PC-3 (cell line): ENCODE data around the gene C1QTNF12. TPM values are rescaled to one million over a fixed set of nuclear protein-coding genes. Genes with fewer than 3 reads are reported as not detected.

Experiments
- ATAC-seq: fragments of 200-7000 bp; cut with Tn5 transposase; 2 replicates; pipeline ENCODE4 v1.9.1; 2020; ENCODE audit warnings: mild to moderate bottlenecking, moderate library complexity
- BruUV-seq: library from RNA; stranded (reverse); fragments of 400-500 nt; replicated peaks from 2 replicates; lab custom pipeline; 2021; lab: Mats Ljungman, UMichigan
- CTCF ChIA-PET: fragments of 300-600 bp; sonication (Branson Sonifier 250); formaldehyde crosslinking; loops from one replicate; lab custom pipeline; 2022; ENCODE audit warnings: antibody characterized with exemption; lab: Charles Lee
- POLR2A ChIA-PET: fragments of 300-600 bp; sonication (Branson Sonifier 250); formaldehyde crosslinking; loops from one replicate; lab custom pipeline; 2022; ENCODE audit warnings: antibody characterized with exemption; ENCODE audit not compliant: unreplicated experiment; lab: Charles Lee
- DNase-seq: peaks from one replicate; pipeline ENCODE4 v3.0.0-alpha.2; 2015
- H2AFZ ChIP-seq: fragments of 300-600 bp; sonication (generic); 2 replicates; pipeline ENCODE4 v1.6.0; 2016; ENCODE audit warnings: antibody characterized with exemption, low read length
- H3F3A ChIP-seq: fragments of 300-600 bp; sonication (generic); one replicate; pipeline ENCODE4 v1.6.0; 2017; ENCODE audit warnings: antibody characterized with exemption, low read length, control low read depth, mild to moderate bottlenecking; ENCODE audit not compliant: unreplicated experiment
- H3K27ac ChIP-seq: fragments of 300-600 bp; sonication (generic); 2 replicates; pipeline ENCODE4 v1.5.1; 2016; ENCODE audit warnings: mild to moderate bottlenecking, low read length
- H3K27me3 ChIP-seq: fragments of 300-600 bp; sonication (generic); 2 replicates; pipeline ENCODE4 v1.6.1; 2016; ENCODE audit warnings: low read length, mixed read lengths
- H3K36me3 ChIP-seq: fragments of 300-600 bp; sonication (generic); 2 replicates; pipeline ENCODE4 v1.6.1; 2016; ENCODE audit warnings: low read depth, mixed run types, low read length, mixed read lengths
- H3K4me1 ChIP-seq: fragments of 300-600 bp; sonication (generic); 2 replicates; pipeline ENCODE4 v1.5.1; 2016; ENCODE audit warnings: low read length; ENCODE audit not compliant: insufficient read depth
- H3K4me2 ChIP-seq: fragments of 300-600 bp; sonication (generic); 2 replicates; pipeline ENCODE4 v1.6.0; 2016; ENCODE audit warnings: low read length
- H3K4me3 ChIP-seq: fragments of 300-600 bp; sonication (generic); 2 replicates; pipeline ENCODE4 v1.5.1; 2016; ENCODE audit warnings: mild to moderate bottlenecking, low read length, mixed read lengths
- H3K79me2 ChIP-seq: fragments of 300-600 bp; sonication (generic); 2 replicates; pipeline ENCODE4 v1.6.1; 2017; ENCODE audit warnings: low read length, mixed read lengths
- H3K9ac ChIP-seq: fragments of 300-600 bp; sonication (generic); 2 replicates; pipeline ENCODE4 v1.6.0; 2016; ENCODE audit warnings: mild to moderate bottlenecking, low read length
- H3K9me2 ChIP-seq: fragments of 300-600 bp; sonication (generic); replicated peaks from 2 replicates; pipeline ENCODE4 v1.6.1; 2016; ENCODE audit warnings: mixed run types, low read length, mixed read lengths
- H3K9me3 ChIP-seq: fragments of 300-600 bp; sonication (generic); 2 replicates; pipeline ENCODE4 v1.6.1; 2016; ENCODE audit warnings: low read length, mixed read lengths
- H4K20me1 ChIP-seq: fragments of 300-600 bp; sonication (generic); 2 replicates; pipeline ENCODE4 v1.6.1; 2016; ENCODE audit warnings: low read length, mixed read lengths
- CTCF ChIP-seq: fragments of 300-600 bp; sonication (generic); conservative IDR thresholded peaks from 2 replicates; pipeline ENCODE4 v1.5.1; 2017; ENCODE audit warnings: antibody characterized with exemption, low read depth, mild to moderate bottlenecking, low read length
- EZH2 ChIP-seq: fragments of 300-600 bp; sonication (generic); IDR thresholded peaks from one replicate; pipeline ENCODE4 v1.6.1; 2017; ENCODE audit warnings: antibody characterized with exemption, mild to moderate bottlenecking, low read length; ENCODE audit not compliant: unreplicated experiment
- EZH2phosphoT487 ChIP-seq: fragments of 300-600 bp; sonication (generic); IDR thresholded peaks from 2 replicates; pipeline ENCODE4 v1.6.1; 2018; ENCODE audit warnings: mild to moderate bottlenecking, antibody characterized with exemption, low read length, borderline replicate concordance
- intact Hi-C: fragments of 100-400 bp; cut with micrococcal nuclease; formaldehyde crosslinking; loops from 2 replicates; pipeline ENCODE4 v1.9.0; 2023
- total RNA-seq: library from RNA; depleted of rRNA; stranded (reverse); fragments of >200 nt; gene quantifications from 2 replicates; pipeline ENCODE4 v1.2.3, GENCODE V29; 2014

The C1QTNF12 gene
- total RNA-seq, 1 experiment from 2014 or later, result 3.9 TPM

GRCh38 chr1:1220197-1220596, 26.3 kb downstream of the C1QTNF12 start:
- intact Hi-C loops, result no loop called here
- Histone ChIP-seq H3K27me3 (no peaks in the 10 kb centered on the region), H3F3A (no peaks in the 10 kb centered on the region), H2AFZ (no peak overlapping the region), H3K4me1 (no peaks in the 10 kb centered on the region), H3K4me2 (no peak overlapping the region), H3K9ac (no peak overlapping the region), H4K20me1 (no peaks in the 10 kb centered on the region), H3K79me2 (peaks cover 9% of the 10 kb centered on the region), H3K9me2 (no peaks in the 10 kb centered on the region), H3K4me3 (no peak overlapping the region), H3K36me3 (peaks cover 47% of the 10 kb centered on the region; the same call in 1 of the 2 replicates), H3K27ac (no peak overlapping the region), H3K9me3 (no peaks in the 10 kb centered on the region)
- ChIA-PET POLR2A (no interaction called here), CTCF (no interaction called here)
- DNase-seq, result no peak
- no peak for ATAC-seq
- BruUV-seq, result no TSS peak
- no peak for TF ChIP-seq EZH2
- TF ChIP-seq CTCF, result no peak
- no peak for TF ChIP-seq EZH2phosphoT487

- no peak for ATAC-seq
- no TSS peak for BruUV-seq
- Histone ChIP-seq H2AFZ (no peak overlapping the region), H3K27me3 (no peaks in the 10 kb centered on the region), H3K4me3 (no peak overlapping the region), H3K9me3 (no peaks in the 10 kb centered on the region), H4K20me1 (no peaks in the 10 kb centered on the region), H3K9ac (no peak overlapping the region), H3K4me2 (no peak overlapping the region), H3K27ac (no peak overlapping the region), H3F3A (no peaks in the 10 kb centered on the region), H3K79me2 (peaks cover under 1% of the 10 kb centered on the region; the same call in 1 of the 2 replicates), H3K9me2 (no peaks in the 10 kb centered on the region), H3K4me1 (no peaks in the 10 kb centered on the region), H3K36me3 (peaks cover 43% of the 10 kb centered on the region; the same call in 1 of the 2 replicates)
- intact Hi-C loops, result no loop called here
- DNase-seq, result no peak
- CTCF ChIA-PET, result no interaction called here
- POLR2A ChIA-PET, result no interaction called here
- no peak for TF ChIP-seq EZH2phosphoT487
- TF ChIP-seq CTCF, result no peak
- TF ChIP-seq EZH2, result no peak
Observed at GRCh38 chr1:1219341-1219740, 27.2 kb downstream of the C1QTNF12 start.

- no peak overlapping the region for H2AFZ ChIP-seq
- H3K27ac ChIP-seq, result no peak overlapping the region
- peaks cover 43% of the 10 kb centered on the region; the same call in 1 of the 2 replicates for H3K36me3 ChIP-seq
- intact Hi-C loops, result no loop called here
- no peak overlapping the region for H3K4me3 ChIP-seq
- CTCF ChIA-PET, result no interaction called here
- no peaks in the 10 kb centered on the region for H3K9me3 ChIP-seq
- no peaks in the 10 kb centered on the region for H4K20me1 ChIP-seq
- no peak for DNase-seq
- TF ChIP-seq EZH2 (no peak), EZH2phosphoT487 (no peak), CTCF (no peak)
- POLR2A ChIA-PET, result interaction anchor here (0.6 kb wide), 2 partner anchors 113 to 160 kb away, joined by 4 to 7 read pairs; no protein-coding TSS in a partner anchor
- H3K9me2 ChIP-seq, result no peaks in the 10 kb centered on the region
- H3K79me2 ChIP-seq, result no peaks in the 10 kb centered on the region
- BruUV-seq, result no TSS peak
- ATAC-seq, result no peak
- H3F3A ChIP-seq, result no peaks in the 10 kb centered on the region
- no peak overlapping the region for H3K4me2 ChIP-seq
- no peak overlapping the region for H3K9ac ChIP-seq
- H3K27me3 ChIP-seq, result no peaks in the 10 kb centered on the region
- H3K4me1 ChIP-seq, result no peaks in the 10 kb centered on the region
Observed at GRCh38 chr1:1218524-1219200, 27.9 kb downstream of the C1QTNF12 start.
